Esophagus muscularis mucosa (tissue), 4 donors: ENCODE measurements around the gene FBLN1. TPM values are rescaled to one million over a fixed set of nuclear protein-coding genes. Genes with fewer than 3 reads are reported as not detected.

ENCODE experiments used
- DNase-seq: peaks from one replicate; pipeline ENCODE4 v3.0.0-alpha.2; 2017; ENCODE audit errors: extremely low spot score
- H3K27ac ChIP-seq, 4 donors: fragments of 200-600 bp; sonication (generic); replicated peaks in 1 of 4; 1 replicate in 3 of 4; 2 replicates in 1 of 4; pipeline ENCODE4 v1.5.1; 2016 to 2019; ENCODE audit warnings: mild to moderate bottlenecking in 1 of 4
- H3K27me3 ChIP-seq, 4 donors: fragments of 200-600 bp; sonication (generic); one replicate each; pipeline versions ENCODE4 v1.5.1 to v1.6.0; 2016 to 2019
- H3K36me3 ChIP-seq, 4 donors: fragments of 200-600 bp; sonication (generic); one replicate each; pipeline ENCODE4 v1.5.1; 2016 to 2019
- H3K4me1 ChIP-seq, 4 donors: fragments of 200-600 bp; sonication (generic); one replicate each; pipeline ENCODE4 v1.5.1; 2016 to 2019
- H3K4me3 ChIP-seq, 4 donors: fragments of 200-600 bp; sonication (generic); 1 replicate in 2 of 4; 2 replicates in 2 of 4; pipeline ENCODE4 v1.5.1; 2016 to 2019; ENCODE audit warnings: mild to moderate bottlenecking in 4 of 4, moderate library complexity in 1 of 4
- H3K9me3 ChIP-seq, 4 donors: fragments of 200-600 bp; sonication (generic); 1 replicate in 3 of 4; 2 replicates in 1 of 4; pipeline ENCODE4 v1.5.1; 2016 to 2019
- EP300 ChIP-seq: sonication (generic); formaldehyde crosslinking; IDR thresholded peaks from one replicate; pipeline ENCODE4 v1.6.1; 2017; ENCODE audit warnings: antibody characterized with exemption
- POLR2A ChIP-seq: fragments of 450-650 bp; IDR thresholded peaks from one replicate; pipeline ENCODE4 v1.6.1; 2017; ENCODE audit warnings: antibody characterized with exemption, moderate library complexity, mild to moderate bottlenecking, low read depth
- POLR2AphosphoS5 ChIP-seq, 2 donors: sonication (generic); formaldehyde crosslinking; IDR thresholded peaks; one replicate each; pipeline ENCODE4 v1.6.1; 2017; ENCODE audit warnings: antibody characterized with exemption in 2 of 2
- WGBS: methylation state at CpG from one replicate; pipeline ENCODE4 v1.1.5; 2018; 5-methylcytosine and 5-hydroxymethylcytosine counted together
- intact Hi-C: fragments of 100-400 bp; cut with DNase I; formaldehyde crosslinking; loops from one replicate; pipeline ENCODE4 v1.15.1; 2023
- total RNA-seq, 4 donors: library from RNA; depleted of rRNA; stranded (reverse); fragments of >200 nt; gene quantifications; one replicate each; pipeline versions ENCODE4 v1.1.0 to v1.2.1, GENCODE V29; 2016
- TF ChIP-seq, protein P1 (sequence below), 3 experiments: fragments of 200-600 bp in 2 of 3; fragments of 450-650 bp in 1 of 3; sonication (generic) in 2 of 3; IDR thresholded peaks; one replicate each; pipeline ENCODE4 v1.5.1; 2017 to 2019; ENCODE audit warnings: antibody characterized with exemption in 3 of 3, mild to moderate bottlenecking in 2 of 3, moderate library complexity in 1 of 3

The FBLN1 gene
- total RNA-seq, 4 donors from 2014 or later = 355 to 534 (median 417) TPM

DNA sequence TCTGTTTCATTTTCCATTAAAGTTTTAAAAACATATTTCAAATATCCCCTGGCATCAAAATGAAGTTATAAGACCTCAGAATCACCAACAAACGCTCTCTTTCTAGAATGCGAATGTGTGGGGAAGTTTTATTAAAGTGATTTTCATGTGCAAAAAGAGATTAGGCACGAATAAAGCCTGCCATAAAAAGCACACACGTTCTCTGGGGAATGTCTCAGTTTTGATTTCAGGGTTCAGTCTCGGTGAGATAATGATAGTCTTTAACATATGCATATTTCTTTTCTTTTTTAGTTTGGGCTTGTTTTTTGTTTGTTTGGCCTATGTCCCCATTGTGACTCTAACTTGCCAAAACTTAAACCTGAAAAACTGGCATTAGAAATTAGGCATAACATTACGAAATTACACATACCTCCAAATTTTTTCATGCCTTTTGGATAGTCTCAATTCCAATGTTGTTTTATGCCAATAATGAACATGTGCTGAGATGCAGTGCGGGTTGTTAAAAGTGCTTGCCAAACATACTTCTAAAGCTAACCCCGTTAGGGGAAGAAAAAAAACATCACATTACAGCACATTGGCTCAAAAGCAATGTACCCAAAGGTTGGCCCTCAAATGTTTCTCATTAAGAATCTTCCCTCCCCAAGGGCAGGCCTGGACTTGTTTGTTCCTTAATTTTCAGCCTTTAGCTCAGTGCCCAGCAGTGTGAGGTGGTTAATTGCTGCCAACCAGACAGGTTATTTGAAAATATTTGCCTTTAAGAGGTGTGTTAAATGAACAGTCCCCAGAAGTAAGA lies 33.2 kb upstream of the FBLN1 start:
- 62% methylated on average over 8 of the region's 8 CpGs for WGBS
- H3K36me3 ChIP-seq = no peaks in the 10 kb centered on the region
- DNase-seq = no peak
- intact Hi-C loops = no loop called here
- no peak for TF ChIP-seq EP300
- TF ChIP-seq POLR2A = no peak
- TF ChIP-seq POLR2AphosphoS5 (IDR thresholded peaks at IDR 0.05) = no peak
- TF ChIP-seq, protein P1, sequence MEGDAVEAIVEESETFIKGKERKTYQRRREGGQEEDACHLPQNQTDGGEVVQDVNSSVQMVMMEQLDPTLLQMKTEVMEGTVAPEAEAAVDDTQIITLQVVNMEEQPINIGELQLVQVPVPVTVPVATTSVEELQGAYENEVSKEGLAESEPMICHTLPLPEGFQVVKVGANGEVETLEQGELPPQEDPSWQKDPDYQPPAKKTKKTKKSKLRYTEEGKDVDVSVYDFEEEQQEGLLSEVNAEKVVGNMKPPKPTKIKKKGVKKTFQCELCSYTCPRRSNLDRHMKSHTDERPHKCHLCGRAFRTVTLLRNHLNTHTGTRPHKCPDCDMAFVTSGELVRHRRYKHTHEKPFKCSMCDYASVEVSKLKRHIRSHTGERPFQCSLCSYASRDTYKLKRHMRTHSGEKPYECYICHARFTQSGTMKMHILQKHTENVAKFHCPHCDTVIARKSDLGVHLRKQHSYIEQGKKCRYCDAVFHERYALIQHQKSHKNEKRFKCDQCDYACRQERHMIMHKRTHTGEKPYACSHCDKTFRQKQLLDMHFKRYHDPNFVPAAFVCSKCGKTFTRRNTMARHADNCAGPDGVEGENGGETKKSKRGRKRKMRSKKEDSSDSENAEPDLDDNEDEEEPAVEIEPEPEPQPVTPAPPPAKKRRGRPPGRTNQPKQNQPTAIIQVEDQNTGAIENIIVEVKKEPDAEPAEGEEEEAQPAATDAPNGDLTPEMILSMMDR (IDR thresholded peaks at IDR 0.05) = no peak
- no peak overlapping the region for H3K4me3 ChIP-seq
- peak overlapping the region; percentile 12 to 62 (median 42) for H3K27ac ChIP-seq
- H3K9me3 ChIP-seq = peaks cover 0 to 6% (median 0%) of the 10 kb centered on the region in 4 donors
- H3K27me3 ChIP-seq = no peaks in the 10 kb centered on the region
- H3K4me1 ChIP-seq = peaks cover 0 to 19% (median 6%) of the 10 kb centered on the region in 4 donors

DNA sequence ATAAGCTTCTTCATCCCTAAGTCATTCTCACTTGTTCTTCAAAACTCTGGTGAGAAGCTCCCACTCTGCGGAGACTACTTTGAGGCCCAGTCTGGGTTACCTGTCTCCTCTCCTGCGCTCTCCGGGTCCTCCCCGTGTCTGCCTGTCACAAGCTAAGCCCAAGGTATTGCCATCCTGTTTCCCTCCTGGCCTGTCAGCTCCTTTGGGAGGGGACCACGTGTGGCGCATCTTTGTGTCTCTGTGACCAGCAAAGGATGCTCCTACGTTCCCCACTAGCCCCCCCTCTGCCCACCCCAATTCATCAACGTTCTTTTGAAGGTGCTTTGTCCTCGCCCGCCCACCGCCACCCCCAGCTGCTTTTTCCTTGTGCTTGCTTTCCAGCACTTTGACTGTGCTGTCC lies 31.8 kb upstream of the FBLN1 start:
- H3K27ac ChIP-seq = peak overlapping the region in 1 of 4 donors; percentile 40
- 93% methylated on average over 11 of the region's 11 CpGs for WGBS
- no peak for DNase-seq

DNA sequence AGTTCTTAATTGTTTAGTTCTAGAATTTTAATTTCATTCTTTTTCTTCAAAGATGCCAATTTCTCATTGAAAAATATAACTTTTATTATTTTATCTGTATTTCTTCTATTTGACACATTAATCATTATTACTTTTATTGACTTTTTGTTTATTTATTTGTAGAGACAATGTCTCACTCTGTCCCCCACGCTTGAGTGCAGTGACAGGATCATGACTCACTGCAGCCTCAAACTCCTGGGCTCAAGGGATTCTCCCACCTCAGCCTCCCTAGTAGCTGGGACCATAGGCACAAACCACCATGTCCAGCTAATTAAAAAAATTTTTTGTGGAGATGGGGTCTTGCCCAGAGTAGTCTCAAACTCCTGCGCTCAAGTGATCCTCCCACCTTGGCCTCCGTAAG lies 30.3 kb upstream of the FBLN1 start:
- Histone ChIP-seq H3K4me1 (peaks cover 0 to 25% (median 13%) of the 10 kb centered on the region in 4 donors), H3K27ac (no peak overlapping the region), H3K4me3 (no peak overlapping the region), H3K9me3 (no peaks in the 10 kb centered on the region), H3K27me3 (peaks cover 0 to 3% (median 0%) of the 10 kb centered on the region in 4 donors), H3K36me3 (no peaks in the 10 kb centered on the region)
- WGBS = 99% methylated on average over 3 of the region's 3 CpGs
- no peak for DNase-seq
- TF ChIP-seq, protein P1 (IDR thresholded peaks at IDR 0.05) = no peak
- TF ChIP-seq POLR2AphosphoS5 (IDR thresholded peaks at IDR 0.05) = no peak
- TF ChIP-seq EP300 = no peak
- no peak for TF ChIP-seq POLR2A
- intact Hi-C loops = no loop called here

More for the DNA sequence above, 31.8 kb upstream of the FBLN1 start:
- intact Hi-C loops = no loop called here
- TF ChIP-seq POLR2A = no peak
- peaks cover 0 to 6% (median 0%) of the 10 kb centered on the region in 4 donors for H3K9me3 ChIP-seq
- no peak overlapping the region for H3K4me3 ChIP-seq
- H3K27me3 ChIP-seq = no peaks in the 10 kb centered on the region
- H3K36me3 ChIP-seq = no peaks in the 10 kb centered on the region
- peaks cover 0 to 22% (median 8%) of the 10 kb centered on the region in 4 donors for H3K4me1 ChIP-seq

DNA sequence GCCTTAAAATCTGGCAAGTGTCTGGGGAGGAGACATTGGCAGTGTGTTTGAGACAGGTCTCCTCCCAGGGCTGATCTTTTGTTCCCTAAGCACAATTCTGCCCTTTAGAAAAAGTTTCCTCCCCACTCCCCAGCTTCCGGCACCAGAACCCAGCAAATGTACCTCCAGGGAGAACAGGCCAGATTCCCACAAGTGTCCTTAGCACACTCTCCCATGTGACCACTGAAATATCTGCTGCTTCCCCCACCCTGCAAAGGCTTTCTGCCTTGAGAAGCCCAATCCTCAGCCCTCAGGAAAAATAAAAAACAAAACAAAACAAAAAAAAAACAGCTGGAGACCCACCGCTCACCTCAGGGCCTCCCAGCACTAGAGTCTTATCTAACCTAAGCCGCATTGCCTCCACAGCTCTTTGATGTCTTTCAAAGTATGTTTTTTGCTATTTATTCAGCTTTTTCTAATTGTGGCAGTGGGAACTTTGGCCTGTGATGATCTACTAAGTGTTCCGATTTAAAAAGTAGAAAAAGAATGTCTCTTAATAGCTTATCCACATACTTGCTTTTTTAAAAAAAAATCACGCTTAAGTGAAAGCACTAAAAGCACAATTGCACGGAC lies 29.0 kb upstream of the FBLN1 start:
- TF ChIP-seq, protein P1 (IDR thresholded peaks at IDR 0.05) = no peak
- TF ChIP-seq EP300 = no peak
- TF ChIP-seq POLR2A = no peak
- no peak for TF ChIP-seq POLR2AphosphoS5 (IDR thresholded peaks at IDR 0.05)
- intact Hi-C loops = no loop called here

DNA sequence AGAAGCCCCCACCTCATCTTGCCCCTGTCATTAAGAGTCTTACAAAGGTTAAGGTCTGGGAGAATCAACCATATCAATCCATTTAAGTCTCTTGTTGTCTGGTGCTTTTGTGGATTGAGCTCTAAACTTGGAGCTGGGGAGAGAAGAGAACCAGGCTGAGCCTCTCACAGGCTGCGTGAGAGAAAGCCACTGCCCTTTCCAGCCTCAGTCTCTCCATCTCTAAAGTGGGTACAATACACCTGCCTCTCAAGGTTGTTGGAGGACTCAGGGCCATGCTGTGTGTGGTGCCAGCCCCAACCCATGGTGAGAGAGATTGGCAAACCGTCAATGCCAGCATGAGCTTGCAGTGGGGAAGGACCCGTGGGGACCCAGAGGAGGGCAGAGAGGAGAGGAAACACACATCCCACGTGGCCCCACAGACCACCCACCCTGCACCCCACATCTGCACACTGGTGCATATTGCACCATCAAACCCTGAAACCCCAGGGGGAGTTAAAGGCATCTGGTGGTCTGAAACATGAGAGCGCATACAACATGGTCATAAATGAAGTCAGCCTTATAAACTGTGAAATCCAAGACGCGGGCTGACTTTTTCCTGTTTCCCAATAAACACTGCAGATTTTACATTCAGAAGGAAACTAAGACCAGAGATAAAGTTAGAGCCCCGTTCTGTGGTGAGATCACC lies 27.5 kb upstream of the FBLN1 start:
- H3K4me3 ChIP-seq = no peak overlapping the region
- peaks cover 0 to 4% (median 0%) of the 10 kb centered on the region in 4 donors for H3K27me3 ChIP-seq
- TF ChIP-seq, protein P1 (IDR thresholded peaks at IDR 0.05) = no peak
- TF ChIP-seq POLR2A (no peak), POLR2AphosphoS5 (IDR thresholded peaks at IDR 0.05) (no peak), EP300 (no peak)
- H3K27ac ChIP-seq = no peak overlapping the region
- H3K9me3 ChIP-seq = no peaks in the 10 kb centered on the region
- 83% methylated on average over 8 of the region's 8 CpGs for WGBS
- peaks cover 0 to 23% (median 11%) of the 10 kb centered on the region in 4 donors for H3K4me1 ChIP-seq
- intact Hi-C loops = no loop called here
- H3K36me3 ChIP-seq = no peaks in the 10 kb centered on the region
- DNase-seq = no peak

More for the DNA sequence above, 29.0 kb upstream of the FBLN1 start:
- 78% methylated on average over 6 of the region's 6 CpGs for WGBS
- H3K9me3 ChIP-seq = no peaks in the 10 kb centered on the region
- no peak for DNase-seq
- peaks cover 0 to 30% (median 13%) of the 10 kb centered on the region in 4 donors for H3K4me1 ChIP-seq
- no peak overlapping the region for H3K4me3 ChIP-seq
- H3K27me3 ChIP-seq = peaks cover 0 to 4% (median 0%) of the 10 kb centered on the region in 4 donors
- H3K27ac ChIP-seq = peak overlapping the region in 1 of 4 donors; percentile 10
- no peaks in the 10 kb centered on the region for H3K36me3 ChIP-seq
